Ishikawa (cell line): ENCODE data around the gene DGKG.

Experiments used
- EGR1 ChIP-seq: IDR thresholded peaks from 2 replicates; pipeline ENCODE4 v1.6.1; 2012
- EP300 ChIP-seq: IDR thresholded peaks from 2 replicates; pipeline ENCODE4 v1.6.1; 2012; ENCODE audit warnings: borderline replicate concordance
- NFIC ChIP-seq: IDR thresholded peaks from 2 replicates; pipeline ENCODE4 v1.6.1; 2012
- RAD21 ChIP-seq: IDR thresholded peaks from 2 replicates; pipeline ENCODE4 v1.6.1; 2012; ENCODE audit warnings: low read depth
- REST ChIP-seq: IDR thresholded peaks from 2 replicates; pipeline ENCODE4 v1.6.1; 2012; ENCODE audit warnings: low read depth, mild to moderate bottlenecking
- TAF1 ChIP-seq: IDR thresholded peaks from 2 replicates; pipeline ENCODE4 v1.6.1; 2012; ENCODE audit warnings: low read depth, mild to moderate bottlenecking
- TEAD4 ChIP-seq: IDR thresholded peaks from 2 replicates; pipeline ENCODE4 v1.6.1; 2012
- TF ChIP-seq, protein P1 (sequence below): IDR thresholded peaks from 2 replicates; pipeline ENCODE4 v1.6.1; 2012

- TF ChIP-seq EP300 (no peak), REST (no peak), TEAD4 (no peak), EGR1 (no peak), TAF1 (no peak), RAD21 (no peak), NFIC (no peak)
- TF ChIP-seq, protein P1, sequence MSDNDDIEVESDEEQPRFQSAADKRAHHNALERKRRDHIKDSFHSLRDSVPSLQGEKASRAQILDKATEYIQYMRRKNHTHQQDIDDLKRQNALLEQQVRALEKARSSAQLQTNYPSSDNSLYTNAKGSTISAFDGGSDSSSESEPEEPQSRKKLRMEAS = no peak
These were observed 39.5 kb upstream of the DGKG start for GRCh38 chr3:186401556-186401955.
